Thyroid gland (tissue), 4 donors: ENCODE results near the gene TMEM191C.
"Not testable (repeated sequence)": the region's sequence is repeated elsewhere in the genome, so short reads cannot be mapped to it uniquely, and the experiment has no call there.

ENCODE experiments used
- CTCF ChIP-seq, 6 experiments: fragments of 200-600 bp in 3 of 6; fragments of 450-650 bp in 3 of 6; sonication (generic) in 3 of 6; IDR thresholded peaks; one replicate each; pipeline ENCODE4 v1.5.1; 2016 to 2019; ENCODE audit warnings: antibody characterized with exemption in 6 of 6, mild to moderate bottlenecking in 2 of 6, inconsistent platforms in 1 of 6, moderate library complexity in 1 of 6
- POLR2A ChIP-seq, 2 donors: fragments of 450-650 bp; IDR thresholded peaks; one replicate each; pipeline ENCODE4 v1.6.1; 2017; ENCODE audit warnings: antibody characterized with exemption in 2 of 2, mild to moderate bottlenecking in 2 of 2, moderate library complexity in 1 of 2

DNA sequence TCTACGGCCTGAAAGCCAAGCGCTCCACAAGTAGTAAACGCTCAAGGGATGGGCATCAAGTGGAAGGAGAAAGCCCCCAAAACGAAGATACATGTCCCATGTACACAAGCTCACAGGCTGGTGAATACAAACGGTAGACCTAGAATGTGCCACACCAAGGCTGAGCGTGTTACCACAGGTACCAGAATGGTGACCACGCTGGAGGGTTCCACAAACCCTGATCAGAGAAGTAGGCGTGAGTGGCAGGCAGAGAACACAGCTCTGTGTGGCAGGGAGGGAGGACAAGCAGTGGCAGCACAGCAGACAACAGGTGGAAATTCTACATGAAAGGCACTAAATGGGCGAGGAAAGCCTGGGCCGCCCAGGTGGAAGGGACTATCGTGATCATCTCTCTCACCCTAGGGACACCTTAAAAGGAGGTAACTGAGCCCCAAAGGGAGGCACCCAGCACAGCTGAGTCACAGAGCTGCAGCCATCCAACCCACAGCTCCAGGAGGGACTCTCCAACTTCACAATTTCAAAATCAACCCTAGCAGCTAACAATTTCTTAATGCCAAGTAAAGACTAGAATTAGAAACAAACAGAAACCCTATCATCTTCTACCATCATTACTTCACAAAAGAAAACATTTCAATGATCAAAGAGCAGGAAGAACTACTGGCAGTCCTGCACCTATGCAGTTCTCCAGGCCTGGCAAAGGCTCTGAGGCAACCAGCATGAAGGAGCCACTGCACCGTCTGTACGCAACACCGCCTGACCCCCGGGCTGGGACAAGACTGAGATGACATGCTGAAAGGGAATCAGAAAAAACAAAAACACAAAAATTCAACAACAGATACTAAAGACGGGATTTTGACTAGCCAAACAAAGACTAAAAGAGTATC is 32.7 kb downstream of the TMEM191C start:
- not testable (repeated sequence) for TF ChIP-seq CTCF, POLR2A (IDR thresholded peaks at IDR 0.05)
